Measurements from ENCODE around the gene TCF7L1.

The TCF7L1 gene

GRCh38 chr2:85095094-85095493 lies 38.1 kb upstream of the TCF7L1 start:
- H3K4me3 Mint-ChIP-seq = no peak overlapping the region
- no peaks in the 10 kb centered on the region for H3K36me3 Mint-ChIP-seq (ENCODE audit: low read depth)
- no peaks in the 10 kb centered on the region for H3K4me1 Mint-ChIP-seq
- TF ChIP-seq CTCF (IDR thresholded peaks at IDR 0.05; ENCODE audit: unreplicated experiment in 3 of 3) = no peak
- H3K27ac Mint-ChIP-seq = no peak overlapping the region
- peaks cover 10% of the 10 kb centered on the region for H3K9me3 Mint-ChIP-seq
- H3K27me3 Mint-ChIP-seq (ENCODE audit: low read depth) = peaks cover under 1% of the 10 kb centered on the region

GRCh38 chr2:85096616-85097015 lies 36.6 kb upstream of the TCF7L1 start:
- Mint-ChIP-seq H3K4me3 (no peak overlapping the region), H3K27me3 (ENCODE audit: low read depth) (peaks cover 3% of the 10 kb centered on the region), H3K36me3 (ENCODE audit: low read depth) (no peaks in the 10 kb centered on the region), H3K4me1 (no peaks in the 10 kb centered on the region), H3K27ac (no peak overlapping the region), H3K9me3 (peaks cover 10% of the 10 kb centered on the region)
- TF ChIP-seq CTCF (IDR thresholded peaks at IDR 0.05; ENCODE audit: unreplicated experiment in 3 of 3) = no peak

GRCh38 chr2:85104228-85104627 lies 29.0 kb upstream of the TCF7L1 start:
- Mint-ChIP-seq H3K36me3 (ENCODE audit: low read depth) (no peaks in the 10 kb centered on the region), H3K27me3 (ENCODE audit: low read depth) (peaks cover 3% of the 10 kb centered on the region), H3K4me1 (no peaks in the 10 kb centered on the region), H3K4me3 (no peak overlapping the region), H3K9me3 (peaks cover 3% of the 10 kb centered on the region), H3K27ac (no peak overlapping the region)
- TF ChIP-seq CTCF (IDR thresholded peaks at IDR 0.05; ENCODE audit: unreplicated experiment in 3 of 3) = no peak

- no peak overlapping the region for H3K4me3 Mint-ChIP-seq
- H3K36me3 Mint-ChIP-seq (ENCODE audit: low read depth) = no peaks in the 10 kb centered on the region
- no peak overlapping the region for H3K27ac Mint-ChIP-seq
- H3K4me1 Mint-ChIP-seq = no peaks in the 10 kb centered on the region
- no peaks in the 10 kb centered on the region for H3K27me3 Mint-ChIP-seq (ENCODE audit: low read depth)
- H3K9me3 Mint-ChIP-seq = peaks cover 5% of the 10 kb centered on the region
- no peak for TF ChIP-seq CTCF (IDR thresholded peaks at IDR 0.05; ENCODE audit: unreplicated experiment in 3 of 3)
Measured at GRCh38 chr2:85106489-85107180, 26.6 kb upstream of the TCF7L1 start.

- Mint-ChIP-seq H3K4me3 (no peak overlapping the region), H3K9me3 (peaks cover 2% of the 10 kb centered on the region), H3K36me3 (ENCODE audit: low read depth) (no peaks in the 10 kb centered on the region), H3K27ac (no peak overlapping the region), H3K4me1 (no peaks in the 10 kb centered on the region), H3K27me3 (ENCODE audit: low read depth) (no peaks in the 10 kb centered on the region)
- no peak for TF ChIP-seq CTCF (IDR thresholded peaks at IDR 0.05; ENCODE audit: unreplicated experiment in 3 of 3)
Measured at GRCh38 chr2:85110991-85111560, 22.1 kb upstream of the TCF7L1 start.

GRCh38 chr2:85111819-85112281 lies 21.3 kb upstream of the TCF7L1 start:
- H3K27me3 Mint-ChIP-seq (ENCODE audit: low read depth) = no peaks in the 10 kb centered on the region
- no peak overlapping the region for H3K27ac Mint-ChIP-seq
- H3K4me1 Mint-ChIP-seq = no peaks in the 10 kb centered on the region
- no peak overlapping the region for H3K4me3 Mint-ChIP-seq
- TF ChIP-seq CTCF (IDR thresholded peaks at IDR 0.05; ENCODE audit: unreplicated experiment in 3 of 3) = no peak
- no peaks in the 10 kb centered on the region for H3K36me3 Mint-ChIP-seq (ENCODE audit: low read depth)
- peaks cover 2% of the 10 kb centered on the region for H3K9me3 Mint-ChIP-seq

Measured in nephron (organoid).